ENCODE results near the gene BCCIP. TPM values are rescaled to one million over a fixed set of nuclear protein-coding genes. Genes with fewer than 3 reads are reported as not detected.

The BCCIP gene
- total RNA-seq, 6 donors from 2014 or later = 13.7 to 53.8 (median 35.2) TPM

- TF ChIP-seq POLR2A (IDR thresholded peaks at IDR 0.05) (no peak), CTCF (IDR thresholded peaks at IDR 0.05) (no peak), EP300 (IDR thresholded peaks at IDR 0.05) (no peak), POLR2AphosphoS5 (IDR thresholded peaks at IDR 0.05) (no peak)
- H3K4me1 ChIP-seq = peaks cover 0 to 9% (median 0%) of the 10 kb centered on the region in 4 donors
- peaks cover 0 to 14% (median 2%) of the 10 kb centered on the region in 4 donors for H3K36me3 ChIP-seq
- H3K4me3 ChIP-seq = no peak overlapping the region
- WGBS, 2 donors = 84 to 88% methylated on average over 11 of the region's 11 CpGs
- H3K27ac ChIP-seq = no peak overlapping the region
- ATAC-seq (ENCODE audit: low FRiP score in 2 of 2) = no peak
- no peak for DNase-seq
- H3K9me3 ChIP-seq = peaks cover 0 to 7% (median 3%) of the 10 kb centered on the region in 4 donors
- no peaks in the 10 kb centered on the region for H3K27me3 ChIP-seq
These were observed 55.9 kb downstream of the BCCIP start for GRCh38 chr10:125878957-125879835.

GRCh38 chr10:125880719-125881118 is 57.4 kb downstream of the BCCIP start:
- Histone ChIP-seq H3K27ac (no peak overlapping the region), H3K4me3 (no peak overlapping the region), H3K27me3 (no peaks in the 10 kb centered on the region), H3K9me3 (peaks cover 0 to 7% (median 3%) of the 10 kb centered on the region in 4 donors), H3K36me3 (peaks cover 0 to 18% (median 2%) of the 10 kb centered on the region in 4 donors), H3K4me1 (peaks cover 0 to 9% (median 0%) of the 10 kb centered on the region in 4 donors)
- ATAC-seq (ENCODE audit: low FRiP score in 2 of 2) (no peak), DNase-seq (no peak)
- WGBS, 2 donors = 76 to 80% methylated on average over 6 of the region's 6 CpGs
- TF ChIP-seq POLR2AphosphoS5 (IDR thresholded peaks at IDR 0.05) (no peak), POLR2A (IDR thresholded peaks at IDR 0.05) (no peak), EP300 (IDR thresholded peaks at IDR 0.05) (no peak), CTCF (IDR thresholded peaks at IDR 0.05) (no peak)

- no peak for TF ChIP-seq POLR2AphosphoS5 (IDR thresholded peaks at IDR 0.05)
- no peak for TF ChIP-seq CTCF (IDR thresholded peaks at IDR 0.05)
- TF ChIP-seq EP300 (IDR thresholded peaks at IDR 0.05) = no peak
- TF ChIP-seq POLR2A (IDR thresholded peaks at IDR 0.05) = no peak
- no peak for ATAC-seq (ENCODE audit: low FRiP score in 2 of 2)
- WGBS, 2 donors = 79 to 83% methylated on average over 4 of the region's 4 CpGs
- H3K4me1 ChIP-seq = peaks cover 0 to 9% (median 0%) of the 10 kb centered on the region in 4 donors
- no peak within 1 kb of the TSS for H3K4me3 ChIP-seq
- peaks cover 0 to 16% (median 2%) of the 10 kb centered on the region in 4 donors for H3K36me3 ChIP-seq
- no peaks in the 10 kb centered on the region for H3K27me3 ChIP-seq
- H3K9me3 ChIP-seq = peaks cover 0 to 4% (median 1%) of the 10 kb centered on the region in 4 donors
- DNase-seq = no peak
- H3K27ac ChIP-seq = no peak within 1 kb of the TSS
These were observed 57.8 kb downstream of the BCCIP start, which contains the start of gene DHX32 for GRCh38 chr10:125881192-125881591. TSS of gene DHX32 (minus strand) at chr10:125881292. CDS start at chr10:125880824, 468 bp downstream.

- TF ChIP-seq POLR2AphosphoS5 (IDR thresholded peaks at IDR 0.05) = no peak
- no peak for TF ChIP-seq POLR2A (IDR thresholded peaks at IDR 0.05)
- TF ChIP-seq CTCF (IDR thresholded peaks at IDR 0.05) = no peak
- no peak for TF ChIP-seq EP300 (IDR thresholded peaks at IDR 0.05)
- WGBS, 2 donors = 68 to 82% methylated on average over 1 of the region's 1 CpG
- no peaks in the 10 kb centered on the region for H3K9me3 ChIP-seq
- H3K36me3 ChIP-seq = peaks cover 0 to 11% (median 2%) of the 10 kb centered on the region in 4 donors
- H3K27ac ChIP-seq = no peak overlapping the region
- DNase-seq (no peak), ATAC-seq (ENCODE audit: low FRiP score in 2 of 2) (no peak)
- no peak overlapping the region for H3K4me3 ChIP-seq
- H3K27me3 ChIP-seq = no peaks in the 10 kb centered on the region
- H3K4me1 ChIP-seq = peaks cover 0 to 9% (median 0%) of the 10 kb centered on the region in 4 donors
These were observed 59.2 kb downstream of the BCCIP start for GRCh38 chr10:125882596-125882995.
